Suprapubic skin (tissue), 4 donors: ENCODE results near the gene FCRL6. TPM values are rescaled to one million over a fixed set of nuclear protein-coding genes. Genes with fewer than 3 reads are reported as not detected.

Experiments used
- DNase-seq, 2 donors: peaks; one replicate each; pipeline ENCODE4 v3.0.0-alpha.2; 2019; ENCODE audit warnings: low spot score in 2 of 2
- H3K27ac ChIP-seq: fragments of 200-600 bp; sonication (generic); one replicate; pipeline ENCODE4 v1.5.1; 2019
- H3K27me3 ChIP-seq: fragments of 200-600 bp; sonication (generic); one replicate; pipeline ENCODE4 v1.5.1; 2019
- H3K36me3 ChIP-seq: fragments of 200-600 bp; sonication (generic); one replicate; pipeline ENCODE4 v1.5.1; 2019
- H3K4me1 ChIP-seq: fragments of 200-600 bp; sonication (generic); one replicate; pipeline ENCODE4 v1.5.1; 2019
- H3K4me3 ChIP-seq: fragments of 200-600 bp; sonication (generic); one replicate; pipeline ENCODE4 v1.5.1; 2019; ENCODE audit warnings: mild to moderate bottlenecking
- H3K9me3 ChIP-seq: fragments of 200-600 bp; sonication (generic); one replicate; pipeline ENCODE4 v1.5.1; 2019
- CTCF ChIP-seq, 2 donors: fragments of 200-600 bp in 1 of 2; fragments of 450-650 bp in 1 of 2; sonication (generic) in 1 of 2; IDR thresholded peaks; one replicate each; pipeline ENCODE4 v1.5.1; 2016 to 2019; ENCODE audit warnings: antibody characterized with exemption in 2 of 2, mild to moderate bottlenecking in 1 of 2, moderate library complexity in 1 of 2
- EP300 ChIP-seq: sonication (generic); formaldehyde crosslinking; IDR thresholded peaks from one replicate; pipeline ENCODE4 v1.6.1; 2017; ENCODE audit warnings: antibody characterized with exemption
- POLR2A ChIP-seq, 2 donors: fragments of 450-650 bp; IDR thresholded peaks; one replicate each; pipeline ENCODE4 v1.6.1; 2017; ENCODE audit warnings: antibody characterized with exemption in 2 of 2, mild to moderate bottlenecking in 2 of 2, moderate library complexity in 2 of 2
- POLR2AphosphoS5 ChIP-seq, 3 donors: sonication (generic); formaldehyde crosslinking; IDR thresholded peaks; one replicate each; pipeline ENCODE4 v1.6.1; 2017; ENCODE audit warnings: antibody characterized with exemption in 3 of 3
- WGBS: methylation state at CpG from one replicate; pipeline ENCODE4 v1.1.5; 2018; 5-methylcytosine and 5-hydroxymethylcytosine counted together
- total RNA-seq, 4 donors: library from RNA; depleted of rRNA; stranded (reverse); fragments of >200 nt; gene quantifications; one replicate each; pipeline ENCODE4 v1.1.0, GENCODE V29; 2016

FCRL6 gene
- total RNA-seq, 4 donors from 2014 or later = 0.49 TPM; not detected in 3

- WGBS = 93% methylated on average over 8 of the region's 8 CpGs
- TF ChIP-seq CTCF (IDR thresholded peaks at IDR 0.05) = no peak
- no peak for TF ChIP-seq EP300
- no peak for TF ChIP-seq POLR2AphosphoS5 (IDR thresholded peaks at IDR 0.05)
- TF ChIP-seq POLR2A (IDR thresholded peaks at IDR 0.05) = no peak
These were observed 13.8 kb downstream of the FCRL6 start for GRCh38 chr1:159815926-159816325.

GRCh38 chr1:159817276-159818041, 15.3 kb downstream of the FCRL6 start:
- 86% methylated on average over 11 of the region's 11 CpGs for WGBS
- TF ChIP-seq EP300 (no peak), CTCF (IDR thresholded peaks at IDR 0.05) (no peak), POLR2A (IDR thresholded peaks at IDR 0.05) (no peak), POLR2AphosphoS5 (IDR thresholded peaks at IDR 0.05) (no peak)
- Histone ChIP-seq H3K27me3 (peaks cover 3% of the 10 kb centered on the region), H3K4me3 (no peak overlapping the region), H3K36me3 (no peaks in the 10 kb centered on the region), H3K27ac (no peak overlapping the region), H3K9me3 (no peaks in the 10 kb centered on the region), H3K4me1 (no peaks in the 10 kb centered on the region)
- DNase-seq = no peak

More at GRCh38 chr1:159815926-159816325, 13.8 kb downstream of the FCRL6 start:
- no peaks in the 10 kb centered on the region for H3K9me3 ChIP-seq
- H3K4me3 ChIP-seq = no peak overlapping the region
- H3K27me3 ChIP-seq = no peaks in the 10 kb centered on the region
- H3K27ac ChIP-seq = no peak overlapping the region
- no peaks in the 10 kb centered on the region for H3K4me1 ChIP-seq
- no peaks in the 10 kb centered on the region for H3K36me3 ChIP-seq
- no peak for DNase-seq

GRCh38 chr1:159821171-159821867, 19.2 kb downstream of the FCRL6 start:
- H3K9me3 ChIP-seq = no peaks in the 10 kb centered on the region
- peaks cover 8% of the 10 kb centered on the region for H3K27me3 ChIP-seq
- H3K4me1 ChIP-seq = peaks cover 15% of the 10 kb centered on the region
- H3K36me3 ChIP-seq = no peaks in the 10 kb centered on the region
- no peak for DNase-seq
- WGBS = 79% methylated on average over 9 of the region's 9 CpGs
- H3K4me3 ChIP-seq = no peak overlapping the region
- H3K27ac ChIP-seq = no peak overlapping the region
- TF ChIP-seq CTCF (IDR thresholded peaks at IDR 0.05) = no peak
- TF ChIP-seq POLR2AphosphoS5 (IDR thresholded peaks at IDR 0.05) = no peak
- no peak for TF ChIP-seq EP300
- no peak for TF ChIP-seq POLR2A (IDR thresholded peaks at IDR 0.05)

GRCh38 chr1:159823406-159823805, 21.2 kb downstream of the FCRL6 start:
- no peak overlapping the region for H3K4me3 ChIP-seq
- no peaks in the 10 kb centered on the region for H3K9me3 ChIP-seq
- no peak for DNase-seq
- H3K36me3 ChIP-seq = no peaks in the 10 kb centered on the region
- WGBS = 26% methylated on average over 7 of the region's 7 CpGs
- H3K4me1 ChIP-seq = peaks cover 15% of the 10 kb centered on the region
- no peak overlapping the region for H3K27ac ChIP-seq
- TF ChIP-seq CTCF (IDR thresholded peaks at IDR 0.05) = no peak
- no peak for TF ChIP-seq EP300
- no peak for TF ChIP-seq POLR2A (IDR thresholded peaks at IDR 0.05)
- TF ChIP-seq POLR2AphosphoS5 (IDR thresholded peaks at IDR 0.05) = no peak
- H3K27me3 ChIP-seq = peaks cover 8% of the 10 kb centered on the region

GRCh38 chr1:159825564-159825963, 23.4 kb downstream of the FCRL6 start:
- Histone ChIP-seq H3K9me3 (no peaks in the 10 kb centered on the region), H3K27me3 (peaks cover 8% of the 10 kb centered on the region), H3K36me3 (no peaks in the 10 kb centered on the region), H3K27ac (no peak overlapping the region), H3K4me1 (peaks cover 23% of the 10 kb centered on the region), H3K4me3 (no peak overlapping the region)
- WGBS = 56% methylated on average over 3 of the region's 3 CpGs
- no peak for TF ChIP-seq POLR2AphosphoS5 (IDR thresholded peaks at IDR 0.05)
- TF ChIP-seq POLR2A (IDR thresholded peaks at IDR 0.05) = no peak
- no peak for TF ChIP-seq CTCF (IDR thresholded peaks at IDR 0.05)
- TF ChIP-seq EP300 = no peak
- DNase-seq = no peak
